ENCODE results near the gene AATF. TPM values are rescaled to one million over a fixed set of nuclear protein-coding genes. Genes with fewer than 3 reads are reported as not detected.
"Not testable (repeated sequence)": the region's sequence is repeated elsewhere in the genome, so short reads cannot be mapped to it uniquely, and the experiment has no call there.

The AATF gene
- polyA plus RNA-seq, 5 donors, result 30.3 to 39.3 (median 37.8) TPM

DNA sequence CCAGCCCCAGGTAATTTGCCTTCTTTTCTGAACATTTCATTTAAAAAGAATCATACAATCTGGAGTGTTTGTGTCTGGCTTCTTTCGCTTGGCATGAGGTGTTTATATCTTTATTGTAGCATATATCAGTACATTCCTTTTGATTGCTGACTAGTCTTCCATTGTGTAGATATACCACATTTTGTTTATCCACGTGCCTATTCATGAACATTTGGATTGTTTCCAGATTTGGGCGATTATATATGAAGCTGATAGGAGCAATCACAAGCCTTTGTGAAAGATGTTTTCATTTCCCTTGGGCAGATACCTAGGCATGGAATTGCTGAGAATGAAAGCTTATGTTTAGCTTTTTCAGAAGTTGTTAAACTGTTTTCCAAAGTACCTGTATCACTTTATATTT lies 120.3 kb downstream of the AATF start:
- DNase-seq, result no peak

DNA sequence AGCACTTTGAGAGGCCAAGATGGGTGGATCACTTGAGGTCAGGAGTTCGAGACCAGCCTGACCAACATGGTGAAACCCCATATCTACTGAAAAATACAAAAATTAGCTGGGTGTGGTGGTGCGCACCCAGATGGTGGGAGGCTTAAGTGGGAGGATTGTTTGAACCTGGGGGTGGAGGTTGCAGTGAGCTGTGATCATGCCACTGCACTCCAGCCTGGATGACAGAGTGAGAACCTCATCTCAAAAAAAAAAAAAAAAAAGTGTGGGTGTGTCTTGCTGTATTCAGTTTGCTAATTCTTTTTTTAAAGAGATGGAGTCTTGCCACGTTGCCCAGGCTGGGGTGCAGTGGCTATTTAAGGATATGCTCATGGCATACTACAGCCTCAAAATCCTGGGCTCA lies 124.7 kb downstream of the AATF start:
- DNase-seq, result not testable (repeated sequence)

DNA sequence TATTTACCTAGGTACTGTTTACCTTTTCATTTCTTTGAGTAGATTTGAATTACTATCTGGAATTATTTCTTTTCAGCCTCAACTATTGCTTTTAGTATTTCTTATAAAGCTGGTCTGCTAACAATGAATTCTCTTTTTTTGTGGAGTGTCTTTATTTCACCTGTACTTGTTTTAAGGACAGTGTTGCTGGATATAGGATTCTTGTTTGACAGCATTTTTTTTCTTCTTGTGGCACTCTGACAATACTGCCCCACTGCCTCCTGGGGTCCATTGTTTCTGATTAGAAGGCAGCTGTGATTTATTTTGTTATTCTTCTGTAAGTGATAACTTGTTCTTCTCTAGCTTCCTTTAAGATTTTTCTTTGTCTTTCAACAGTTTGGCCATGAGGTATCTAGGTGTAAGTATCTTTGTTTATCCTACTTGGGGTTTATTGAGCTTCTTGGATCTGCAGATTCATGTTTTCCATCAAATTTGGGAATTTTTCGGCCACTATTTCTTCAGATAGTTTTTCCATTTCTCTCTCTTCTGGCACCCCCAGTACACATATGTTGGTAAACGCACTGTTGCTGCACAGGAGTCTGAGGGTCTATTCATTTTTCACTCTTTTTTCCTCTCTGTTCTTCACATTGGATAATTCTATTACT lies 130.4 kb downstream of the AATF start:
- DNase-seq, result no peak

DNA sequence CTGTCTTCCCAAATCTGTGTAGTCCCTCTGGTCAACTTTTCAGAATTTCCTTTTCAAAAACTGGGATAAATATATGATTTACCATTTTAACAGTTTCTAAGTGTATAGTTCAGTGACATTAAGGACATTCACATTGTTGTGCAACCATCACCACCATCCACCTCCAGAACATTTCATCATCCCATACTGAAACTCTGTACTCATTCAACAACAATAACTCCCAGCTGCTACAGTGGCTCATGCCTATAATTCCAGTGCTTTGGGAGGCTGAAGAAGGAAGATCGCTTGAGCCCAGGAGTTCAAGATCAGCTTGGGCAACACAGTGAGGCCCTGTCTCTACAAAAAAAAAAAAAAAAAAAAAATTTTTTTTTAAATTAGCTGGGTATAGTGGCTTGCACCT lies 131.0 kb downstream of the AATF start:
- no peak for DNase-seq

DNA sequence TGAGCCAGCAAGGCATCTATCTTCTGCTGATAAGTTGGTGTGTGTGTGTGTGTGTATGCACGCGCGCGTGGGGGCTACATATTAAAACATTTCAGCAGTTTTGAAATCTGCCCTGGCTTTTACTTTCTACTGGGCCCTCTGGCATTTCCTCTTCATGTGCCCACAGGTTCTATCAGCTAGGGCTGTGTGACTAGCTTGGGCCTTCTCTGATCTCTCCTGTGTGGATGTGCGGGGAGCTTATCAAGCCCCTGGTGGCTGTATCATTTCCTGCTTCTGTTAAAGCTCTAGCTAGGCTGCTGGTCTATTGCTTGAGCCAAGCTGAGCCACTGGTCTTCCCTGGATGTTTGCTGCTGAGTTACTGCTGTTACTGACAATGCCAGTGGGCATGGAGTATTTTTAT lies 132.5 kb downstream of the AATF start:
- DNase-seq, result no peak

DNA sequence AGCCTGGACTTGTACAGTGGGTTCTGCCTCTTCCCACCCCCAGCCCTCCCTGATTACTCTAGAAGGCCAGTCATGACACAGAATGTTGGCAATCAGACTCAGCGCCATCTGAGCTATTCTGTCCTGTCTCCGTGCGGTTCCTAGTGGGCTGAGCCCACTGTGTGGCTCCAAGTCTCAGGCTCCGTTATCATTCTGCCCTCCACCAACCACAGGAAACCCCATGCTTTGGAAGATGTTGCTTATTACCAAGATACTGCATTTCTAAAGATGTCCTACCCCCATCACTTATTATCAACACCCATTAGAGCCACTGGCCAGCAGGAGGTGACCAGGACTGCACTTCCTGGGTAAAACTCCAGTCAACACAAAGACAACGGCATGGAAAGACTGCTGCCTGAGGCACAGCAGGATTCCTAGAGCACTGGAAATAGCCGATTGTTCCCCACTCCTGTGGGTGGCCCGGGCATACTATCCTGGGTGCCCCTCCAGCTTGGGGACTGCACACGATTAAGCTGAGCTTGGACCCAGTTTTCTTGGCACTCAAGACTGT lies 133.6 kb downstream of the AATF start:
- no peak for DNase-seq

DNA sequence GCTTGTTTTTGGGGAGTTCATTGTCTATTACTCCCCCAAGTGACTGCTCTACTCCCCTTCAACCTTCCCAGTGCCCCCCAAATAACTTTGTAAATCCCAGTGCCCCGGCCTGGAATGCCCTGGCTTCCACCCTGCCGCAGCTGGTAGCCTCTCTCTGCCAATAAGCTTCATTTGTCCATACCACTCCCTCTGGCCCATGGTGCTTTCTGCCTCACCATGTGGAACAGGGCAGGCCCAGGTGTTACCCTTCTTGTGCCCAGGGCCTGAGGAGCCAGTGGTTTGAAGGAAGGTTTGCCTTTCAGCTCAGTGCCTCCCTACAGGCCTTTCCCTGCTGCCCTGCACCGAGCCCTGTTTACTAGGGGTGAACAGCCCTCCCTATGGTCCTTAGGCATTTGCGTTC lies 134.2 kb downstream of the AATF start:
- DNase-seq, result no peak

DNA sequence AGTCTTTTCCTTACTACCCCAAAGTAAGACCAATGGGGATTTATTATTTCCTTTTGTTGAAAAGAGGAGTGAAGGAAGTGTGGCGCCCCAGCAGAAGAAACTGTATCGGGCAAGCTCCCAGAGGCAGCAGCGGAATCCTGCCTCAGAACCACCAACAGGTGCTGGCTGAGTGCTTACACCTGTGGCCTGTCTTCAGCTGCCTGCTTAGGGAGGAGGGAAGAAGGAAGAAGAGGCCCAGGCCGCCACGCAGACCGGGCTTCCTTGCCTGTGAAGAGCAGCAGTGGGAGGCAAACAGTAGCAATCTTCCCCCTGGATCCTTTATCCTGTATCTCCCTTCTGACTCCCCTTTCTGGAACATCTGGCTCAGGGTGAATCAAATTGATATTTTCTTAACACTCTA lies 134.7 kb downstream of the AATF start:
- no peak for DNase-seq

DNA sequence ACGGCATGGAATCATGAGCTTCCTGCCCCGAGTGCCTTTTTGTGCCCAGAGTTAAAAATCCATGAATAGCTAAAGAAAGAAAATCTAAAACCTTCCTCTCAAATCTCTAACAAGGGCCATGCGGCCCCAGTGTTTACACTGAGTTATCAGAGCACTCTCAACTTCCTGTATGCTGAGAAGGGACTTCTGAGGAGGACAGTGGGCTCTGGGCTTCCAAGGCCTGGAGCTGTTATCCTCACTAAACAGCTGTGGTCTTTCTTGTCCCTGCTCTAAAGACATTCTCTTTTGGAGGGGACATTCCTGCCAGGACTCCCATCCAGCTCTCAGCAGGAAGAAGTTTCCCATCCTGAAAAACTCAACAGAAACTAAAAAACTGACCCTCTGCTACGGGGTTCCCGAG lies 135.6 kb downstream of the AATF start:
- DNase-seq, result no peak

DNA sequence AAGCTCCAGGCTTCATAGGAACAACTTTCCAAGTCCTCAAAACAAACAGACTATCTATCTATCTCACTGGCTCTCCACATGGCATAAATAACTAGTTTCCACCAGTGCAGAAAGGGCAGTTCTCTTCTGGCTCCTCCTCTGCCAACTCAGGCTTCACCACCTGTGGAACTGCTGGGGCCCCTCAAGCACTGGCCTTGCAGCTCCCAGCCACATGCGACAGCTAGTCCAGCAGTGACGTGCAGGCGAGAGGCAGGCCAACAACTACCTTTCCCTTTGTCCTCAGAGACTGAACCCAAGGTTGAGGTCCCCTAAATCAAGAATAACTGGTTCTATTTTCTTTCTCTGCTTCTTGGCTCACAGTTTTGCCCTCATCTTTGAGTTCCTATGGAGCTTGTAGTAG lies 137.6 kb downstream of the AATF start:
- DNase-seq, result no peak

DNA sequence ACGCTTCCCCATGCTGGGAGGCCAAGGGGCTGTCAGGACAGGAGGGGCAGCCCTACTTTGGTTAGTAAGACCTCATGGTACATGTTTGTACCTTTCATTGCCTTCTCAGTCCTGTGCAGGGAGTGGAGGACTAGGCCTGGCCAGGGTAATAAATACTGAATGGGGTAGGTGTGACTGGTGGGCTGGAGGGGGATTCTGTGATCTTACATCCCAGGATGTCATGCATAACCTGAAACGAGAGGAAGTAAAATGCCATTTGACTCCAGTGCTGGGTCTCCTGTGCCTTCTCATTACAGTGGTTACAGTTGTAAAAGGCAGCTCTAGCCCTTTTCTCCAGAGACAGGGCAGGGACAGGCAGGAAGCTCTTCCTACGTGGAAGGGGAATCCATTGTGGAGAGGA lies 138.2 kb downstream of the AATF start:
- no peak for DNase-seq

DNA sequence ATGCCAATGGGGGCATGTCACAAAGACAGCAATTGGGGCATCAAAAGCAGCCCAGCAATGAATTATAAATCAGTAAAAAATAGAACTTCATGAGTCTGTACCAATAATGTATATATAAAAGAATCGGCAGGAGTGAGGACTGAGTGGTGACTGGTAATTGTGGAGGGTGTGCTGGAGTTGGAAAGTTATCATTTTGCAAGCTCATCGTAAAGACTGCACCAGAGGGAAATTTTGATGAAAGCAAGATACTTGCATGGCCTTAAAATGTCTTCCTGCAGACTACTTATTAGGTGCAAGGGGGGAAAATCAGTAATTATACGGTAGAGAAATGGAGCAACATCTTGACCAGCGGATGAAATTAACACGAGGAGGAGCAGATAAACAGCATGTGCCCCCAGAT lies 138.9 kb downstream of the AATF start:
- no peak for DNase-seq

DNA sequence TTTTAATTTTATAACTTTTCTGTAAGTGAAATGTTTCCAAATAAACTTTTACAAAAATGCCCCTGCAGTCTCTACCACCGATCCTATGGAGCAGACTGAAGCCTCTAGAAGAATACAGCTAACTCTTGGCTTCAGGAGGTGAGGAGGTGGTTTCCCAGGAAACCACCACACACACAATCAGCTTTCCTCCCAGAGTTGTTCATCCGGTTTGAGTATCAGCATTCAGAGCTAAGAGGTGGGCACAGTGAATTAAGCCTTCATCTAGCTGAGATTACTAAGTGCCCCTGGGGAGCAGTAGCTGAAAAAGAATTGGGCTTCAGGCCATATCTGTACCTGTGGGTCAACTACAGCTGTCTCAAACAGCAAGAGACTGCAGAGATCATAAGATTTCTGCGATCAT lies 139.7 kb downstream of the AATF start:
- peak; percentile 51 to 62 for DNase-seq

DNA sequence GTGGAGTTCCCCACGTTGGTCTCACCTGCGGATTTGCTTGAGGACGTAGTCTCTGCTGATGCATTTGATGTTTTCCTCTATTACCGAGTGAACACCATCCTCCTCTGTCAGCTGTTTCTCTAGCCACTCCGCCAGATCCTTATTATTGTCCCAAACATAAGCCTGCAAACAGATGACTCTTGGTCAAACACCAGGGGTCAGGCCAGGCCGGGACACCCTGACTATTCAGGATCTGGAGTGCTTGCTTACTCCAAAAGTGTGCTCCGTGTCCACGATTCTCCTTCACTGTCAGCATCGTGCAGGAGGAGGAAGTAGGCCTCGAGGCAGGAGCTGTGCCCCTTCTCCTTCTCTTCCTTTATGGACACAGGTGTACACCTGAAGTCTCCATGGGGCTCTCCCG lies 140.2 kb downstream of the AATF start:
- no peak for DNase-seq

DNA sequence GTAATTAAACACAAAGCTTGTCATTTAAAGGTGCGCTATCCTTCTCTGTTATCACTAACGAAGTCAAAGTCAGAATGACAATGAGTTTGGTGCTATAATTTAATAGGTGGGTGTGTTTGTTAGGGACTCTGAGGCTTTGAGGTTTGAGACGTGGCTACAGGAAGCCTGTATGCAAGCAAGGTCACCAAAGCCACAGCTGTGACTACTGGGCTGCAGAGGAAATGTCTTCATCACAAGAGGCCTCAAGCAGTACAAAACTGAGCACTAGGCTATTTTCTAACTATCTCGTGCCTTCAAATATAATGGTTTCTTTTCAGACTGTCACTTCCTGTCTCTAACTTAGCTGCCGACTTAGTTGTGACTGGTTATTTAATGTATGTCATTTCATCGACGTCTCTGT lies 141.2 kb downstream of the AATF start:
- no peak for DNase-seq

DNA sequence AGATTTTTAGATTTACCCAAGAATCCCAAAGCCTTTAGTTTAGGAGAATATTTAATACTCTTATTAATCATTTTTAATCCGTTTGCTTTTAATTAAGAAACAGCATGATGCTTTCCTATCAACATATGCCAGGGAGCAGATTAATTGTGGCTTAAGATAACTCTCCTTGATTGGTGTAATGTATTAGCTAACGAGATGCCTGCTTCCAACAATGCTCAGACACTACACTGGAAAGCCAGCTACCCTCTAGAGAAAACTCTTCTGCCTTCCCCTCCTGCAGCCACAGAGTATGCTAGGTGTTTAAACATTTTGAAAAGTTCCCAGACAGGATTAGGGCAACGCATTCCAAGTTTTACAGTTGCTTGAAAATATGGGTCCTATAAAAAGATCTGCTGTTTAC lies 142.2 kb downstream of the AATF start:
- DNase-seq, result no peak

DNA sequence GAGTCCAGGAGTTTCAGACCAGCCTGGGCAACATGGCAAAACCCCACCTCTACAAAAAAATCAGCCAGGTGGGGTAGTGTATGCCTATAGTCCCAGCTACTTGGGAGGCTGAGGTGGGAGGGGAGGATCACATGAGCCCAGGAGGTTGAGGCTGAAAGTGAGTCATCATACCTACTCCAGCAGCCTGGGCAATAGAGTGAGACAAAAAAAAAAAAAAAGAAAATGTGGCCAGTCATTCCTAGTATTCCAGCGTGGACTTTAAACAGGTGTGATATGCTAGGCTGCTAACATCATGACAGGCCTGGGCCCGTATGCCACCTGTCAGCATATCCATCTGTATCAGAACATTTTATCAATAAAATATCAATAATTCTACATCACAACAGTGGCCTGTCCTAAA lies 143.3 kb downstream of the AATF start:
- no peak for DNase-seq

DNA sequence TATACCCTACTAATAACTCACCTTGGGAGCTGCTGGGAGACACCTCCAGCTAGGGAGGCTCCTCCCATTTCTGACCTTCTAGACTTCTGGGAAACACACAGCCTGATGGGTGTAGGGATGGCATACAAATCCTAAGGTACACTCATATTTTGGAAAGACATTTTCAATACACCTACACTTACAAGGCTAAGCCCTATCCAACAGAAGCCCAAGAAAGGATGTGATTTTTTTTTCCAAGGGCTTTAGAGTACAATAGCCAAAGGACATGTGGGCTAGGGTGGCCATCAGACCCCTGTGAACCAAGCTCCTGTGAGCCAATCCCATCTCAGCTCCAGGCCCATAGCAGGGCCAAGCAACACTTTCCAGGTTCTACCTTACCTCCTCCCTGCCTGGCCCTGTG lies 143.9 kb downstream of the AATF start:
- DNase-seq, result no peak

DNA sequence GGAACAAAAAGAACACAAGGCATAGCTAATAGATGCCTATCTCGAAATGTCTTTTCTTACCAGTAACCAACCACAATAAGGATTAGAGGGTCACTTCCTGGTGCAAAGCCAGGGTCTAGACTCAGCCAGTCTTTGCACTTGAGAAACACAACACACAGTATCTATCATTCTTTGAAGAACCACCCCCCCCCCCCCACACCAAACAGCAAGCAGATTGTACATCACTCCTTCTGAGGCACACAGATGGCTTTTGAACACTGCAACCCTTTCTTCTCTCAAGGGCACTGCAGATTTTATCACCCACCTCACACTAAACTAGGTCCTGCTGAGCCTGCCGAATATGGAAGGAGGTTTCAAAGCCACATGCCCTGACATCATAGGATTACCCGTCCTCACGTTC lies 145.6 kb downstream of the AATF start:
- no peak for DNase-seq

DNA sequence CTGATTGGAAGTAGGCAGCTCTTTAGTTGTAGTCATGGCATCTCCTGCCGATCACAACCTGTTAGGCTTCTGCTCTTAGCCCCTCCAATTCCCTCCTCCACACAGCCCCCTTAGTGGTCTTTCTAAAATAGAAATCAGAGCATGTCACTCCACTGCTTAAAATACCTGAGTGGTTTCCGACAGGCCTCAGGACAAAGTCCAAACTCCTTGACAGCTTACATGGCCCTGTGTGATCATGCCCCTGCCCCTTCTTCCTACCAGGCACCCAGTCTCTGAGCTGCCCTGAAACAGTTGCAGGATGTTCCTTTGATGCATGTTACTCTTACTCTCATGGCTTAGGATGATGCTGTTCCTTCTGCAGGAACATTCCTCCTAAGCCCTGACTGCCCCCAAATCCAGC lies 147.3 kb downstream of the AATF start:
- DNase-seq, result no peak

DNA sequence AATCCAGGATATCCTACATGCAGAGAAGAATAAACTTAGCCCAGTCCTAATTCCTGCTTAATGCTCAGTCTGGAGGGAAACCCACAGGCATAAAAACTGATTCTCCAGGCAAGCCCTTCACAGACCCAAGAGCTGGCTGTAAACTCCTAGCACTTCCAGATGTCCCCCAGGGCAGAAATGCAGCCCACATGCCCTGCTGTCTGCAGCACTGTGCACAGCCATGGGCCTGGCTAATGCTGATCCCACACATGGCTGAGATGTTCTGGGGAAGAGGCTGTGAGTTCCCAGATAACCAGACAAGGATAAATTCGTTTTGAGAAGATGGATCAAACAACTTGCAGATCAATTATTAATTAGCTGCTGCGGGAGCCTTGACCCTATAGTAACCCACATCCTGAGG lies 148.4 kb downstream of the AATF start:
- no peak for DNase-seq

DNA sequence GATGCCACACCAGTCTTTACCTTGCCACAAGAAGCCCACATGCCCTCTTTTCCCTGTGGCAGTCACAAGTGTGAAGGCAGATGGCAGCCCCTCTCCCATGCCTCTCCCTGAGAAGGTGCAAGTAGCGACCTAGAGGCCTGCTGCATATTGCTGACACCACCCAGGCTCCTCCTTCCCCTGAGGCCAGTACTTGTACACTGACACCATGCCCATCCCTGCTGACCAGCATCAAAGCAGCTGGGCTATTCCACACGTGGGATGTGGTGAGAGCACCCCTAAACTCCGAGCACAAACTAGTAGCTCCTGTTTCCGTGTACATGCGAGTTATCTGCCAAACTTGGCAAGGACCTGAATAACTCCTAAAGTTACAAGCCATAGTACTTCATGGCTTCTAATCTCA lies 149.4 kb downstream of the AATF start:
- no peak for DNase-seq

DNA sequence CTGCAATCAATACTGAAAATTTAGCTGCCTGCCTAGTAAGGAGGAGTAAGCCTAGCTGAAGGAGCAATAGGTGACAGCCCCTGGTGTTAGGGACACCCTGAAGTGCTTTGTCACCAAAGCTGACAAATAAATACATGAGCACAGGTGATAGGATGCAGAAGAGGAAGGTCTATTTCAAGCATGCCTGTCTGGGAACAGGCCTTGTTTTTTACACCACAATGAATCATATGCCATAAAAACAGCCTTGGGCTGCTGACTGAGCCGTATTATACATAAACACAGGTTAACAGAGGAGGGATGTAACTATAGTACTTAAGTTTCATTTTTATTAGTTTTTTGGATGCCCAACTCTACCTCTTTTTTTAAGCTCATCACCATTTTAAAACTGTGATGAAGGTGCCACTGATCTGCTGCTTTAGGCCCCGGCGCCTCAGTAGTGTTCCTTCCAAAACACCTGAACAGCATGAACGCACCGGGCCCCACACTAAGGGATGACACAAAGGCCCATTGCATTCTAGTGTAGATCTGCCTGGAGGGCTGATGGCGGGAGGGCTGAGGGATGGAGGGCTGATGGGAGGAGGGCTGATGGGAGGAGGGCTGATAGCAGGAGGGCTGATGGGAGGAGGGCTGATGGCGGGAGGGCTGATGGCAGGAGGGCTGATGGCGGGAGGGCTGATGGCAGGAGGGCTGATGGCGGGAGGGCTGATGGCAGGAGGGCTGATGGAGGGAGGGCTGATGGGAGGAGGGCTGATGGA lies 150.3 kb downstream of the AATF start:
- DNase-seq, result no peak

DNA sequence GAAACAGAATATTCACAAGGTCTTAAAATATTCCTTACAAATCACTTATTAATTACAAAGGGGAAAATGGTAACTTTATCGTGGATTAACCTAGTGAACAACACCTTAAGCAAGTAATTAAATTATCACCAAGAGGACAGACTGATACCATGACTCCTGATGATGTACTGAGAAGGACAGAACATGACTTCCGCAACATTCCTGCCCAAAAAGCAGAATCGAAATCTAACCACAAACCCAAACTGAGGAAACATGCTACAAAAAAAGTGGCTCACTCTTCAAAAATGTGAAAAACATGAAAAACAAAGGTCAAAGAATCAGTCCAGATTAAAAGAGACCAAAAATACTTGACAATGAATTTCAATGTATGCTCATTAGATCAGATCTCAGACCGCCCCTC lies 151.5 kb downstream of the AATF start:
- DNase-seq, result no peak

Data from right lung (tissue), 5 donors.